GM12878 (cell line): ENCODE results near the gene PHACTR1.

Experiments
- BACH1 ChIP-seq: fragments of 450-650 bp; IDR thresholded peaks from 2 replicates; pipeline ENCODE4 v1.6.1; 2017; ENCODE audit warnings: mild to moderate bottlenecking, borderline replicate concordance
- BMI1 ChIP-seq: fragments of 450-650 bp; IDR thresholded peaks from 2 replicates; pipeline ENCODE4 v1.6.1; 2016; ENCODE audit warnings: mild to moderate bottlenecking, moderate library complexity, borderline replicate concordance
- HDAC6 ChIP-seq: fragments of 200-600 bp; sonication (generic); IDR thresholded peaks from one replicate; pipeline ENCODE4 v1.8.0; 2017; ENCODE audit warnings: antibody characterized with exemption; ENCODE audit not compliant: unreplicated experiment
- NFXL1 ChIP-seq: fragments of 450-650 bp; IDR thresholded peaks from 2 replicates; pipeline ENCODE4 v1.6.1; 2017; ENCODE audit warnings: antibody characterized with exemption, mild to moderate bottlenecking, borderline replicate concordance
- NR2C1 ChIP-seq: fragments of 450-650 bp; IDR thresholded peaks from 2 replicates; pipeline ENCODE4 v1.6.1; 2017; ENCODE audit warnings: antibody characterized with exemption, mild to moderate bottlenecking, moderate library complexity
- NR2C2 ChIP-seq: IDR thresholded peaks from 2 replicates; pipeline ENCODE4 v1.6.1; 2011; ENCODE audit warnings: borderline replicate concordance, low read depth; ENCODE audit not compliant: control insufficient read depth, insufficient read length
- POLR2AphosphoS5 ChIP-seq: IDR thresholded peaks from 2 replicates; pipeline ENCODE4 v1.6.1; 2011; ENCODE audit warnings: mild to moderate bottlenecking, low read length, inconsistent platforms
- SIN3A ChIP-seq: IDR thresholded peaks from 2 replicates; pipeline ENCODE4 v1.6.1; 2012; ENCODE audit warnings: low read depth, low read length, improper control_type of control experiment
- TBL1XR1 ChIP-seq: IDR thresholded peaks from 2 replicates; pipeline ENCODE4 v1.6.1; 2012; ENCODE audit warnings: low read depth, low read length, improper control_type of control experiment
- TCF3 ChIP-seq: IDR thresholded peaks from 2 replicates; pipeline ENCODE4 v1.6.1; 2012; ENCODE audit warnings: low read depth, mild to moderate bottlenecking, low read length, borderline replicate concordance; ENCODE audit not compliant: insufficient read depth
- YY1 ChIP-seq: IDR thresholded peaks from 2 replicates; pipeline ENCODE4 v1.6.1; 2011; ENCODE audit warnings: low read depth, mild to moderate bottlenecking, low read length
- TF ChIP-seq, protein P1 (sequence below), 3 experiments: IDR thresholded peaks in 2 of 3; conservative IDR thresholded peaks in 1 of 3; 2 replicates each; pipeline ENCODE4 v1.5.1; 2011; ENCODE audit warnings: low read depth in 3 of 3, low read length in 3 of 3, mild to moderate bottlenecking in 3 of 3, control low read depth in 2 of 3, moderate library complexity in 2 of 3, inconsistent platforms in 1 of 3, mixed read lengths in 1 of 3; ENCODE audit not compliant: control insufficient read depth in 2 of 3, insufficient read depth in 1 of 3; ENCODE audit errors: extremely low read depth in 1 of 3
- TF ChIP-seq, protein P2 (sequence below): IDR thresholded peaks from 2 replicates; pipeline ENCODE4 v1.6.1; 2012; ENCODE audit warnings: low read depth, low read length, improper control_type of control experiment

DNA sequence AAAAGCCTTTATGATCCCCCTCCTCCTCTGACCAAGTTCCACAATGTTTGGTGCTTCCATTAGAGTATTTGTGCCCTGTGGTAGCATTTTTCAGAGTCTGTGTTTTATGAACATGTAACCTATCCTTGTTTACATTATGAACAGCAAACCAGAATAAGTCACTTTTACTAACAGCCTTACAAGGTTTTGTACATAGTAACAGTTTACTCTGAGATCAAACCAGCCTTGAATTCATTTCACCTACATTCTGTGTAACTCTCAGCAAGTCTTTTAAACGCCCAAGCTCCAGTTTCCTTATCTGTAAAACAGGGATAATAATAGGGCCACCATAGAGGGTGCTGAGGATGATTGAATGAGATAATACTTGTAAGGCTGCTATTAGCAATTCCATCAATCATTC is 175.0 kb downstream of the PHACTR1 start:
- TF ChIP-seq SIN3A (no peak), POLR2AphosphoS5 (no peak), BACH1 (no peak), TBL1XR1 (no peak), NFXL1 (no peak), TCF3 (no peak), BMI1 (no peak), NR2C2 (no peak), YY1 (no peak), HDAC6 (no peak), NR2C1 (no peak)
- TF ChIP-seq, protein P1, sequence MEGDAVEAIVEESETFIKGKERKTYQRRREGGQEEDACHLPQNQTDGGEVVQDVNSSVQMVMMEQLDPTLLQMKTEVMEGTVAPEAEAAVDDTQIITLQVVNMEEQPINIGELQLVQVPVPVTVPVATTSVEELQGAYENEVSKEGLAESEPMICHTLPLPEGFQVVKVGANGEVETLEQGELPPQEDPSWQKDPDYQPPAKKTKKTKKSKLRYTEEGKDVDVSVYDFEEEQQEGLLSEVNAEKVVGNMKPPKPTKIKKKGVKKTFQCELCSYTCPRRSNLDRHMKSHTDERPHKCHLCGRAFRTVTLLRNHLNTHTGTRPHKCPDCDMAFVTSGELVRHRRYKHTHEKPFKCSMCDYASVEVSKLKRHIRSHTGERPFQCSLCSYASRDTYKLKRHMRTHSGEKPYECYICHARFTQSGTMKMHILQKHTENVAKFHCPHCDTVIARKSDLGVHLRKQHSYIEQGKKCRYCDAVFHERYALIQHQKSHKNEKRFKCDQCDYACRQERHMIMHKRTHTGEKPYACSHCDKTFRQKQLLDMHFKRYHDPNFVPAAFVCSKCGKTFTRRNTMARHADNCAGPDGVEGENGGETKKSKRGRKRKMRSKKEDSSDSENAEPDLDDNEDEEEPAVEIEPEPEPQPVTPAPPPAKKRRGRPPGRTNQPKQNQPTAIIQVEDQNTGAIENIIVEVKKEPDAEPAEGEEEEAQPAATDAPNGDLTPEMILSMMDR (IDR thresholded peaks at IDR 0.05 in 2 of 3, conservative IDR thresholded peaks at IDR 0.05 in 1 of 3; ENCODE audit: control insufficient read depth in 2 of 3, extremely low read depth in 1 of 3, insufficient read depth in 1 of 3, low read depth in 3 of 3, low read length in 3 of 3): no peak
- TF ChIP-seq, protein P2, sequence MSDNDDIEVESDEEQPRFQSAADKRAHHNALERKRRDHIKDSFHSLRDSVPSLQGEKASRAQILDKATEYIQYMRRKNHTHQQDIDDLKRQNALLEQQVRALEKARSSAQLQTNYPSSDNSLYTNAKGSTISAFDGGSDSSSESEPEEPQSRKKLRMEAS: no peak
